PC-9 (cell line): ENCODE results near the gene CNBD2. TPM values are rescaled to one million over a fixed set of nuclear protein-coding genes. Genes with fewer than 3 reads are reported as not detected.

ENCODE experiments used
- BruUV-seq: library from RNA; stranded (reverse); fragments of 400-500 nt; replicated peaks from 2 replicates; lab custom pipeline; 2021; lab: Mats Ljungman, UMichigan
- CTCF ChIA-PET: fragments of 300-600 bp; sonication (Branson Sonifier 250); formaldehyde crosslinking; loops from one replicate; lab custom pipeline; 2022; ENCODE audit warnings: antibody characterized with exemption; lab: Charles Lee
- POLR2A ChIA-PET: fragments of 300-600 bp; sonication (Branson Sonifier 250); formaldehyde crosslinking; loops from one replicate; lab custom pipeline; 2022; ENCODE audit warnings: antibody characterized with exemption; ENCODE audit not compliant: unreplicated experiment; lab: Charles Lee
- DNase-seq, 2 experiments: peaks; one replicate each; pipeline versions ENCODE4 v3.0.0 to v3.0.0-alpha.2; 2015 to 2022; ENCODE audit warnings: mixed read lengths in 1 of 2
- H2AFZ ChIP-seq: fragments of 200-600 bp; sonication (generic); 2 replicates; pipeline ENCODE4 v1.8.1; 2017; ENCODE audit warnings: antibody characterized with exemption
- H3F3A ChIP-seq: fragments of 200-600 bp; sonication (generic); 2 replicates; pipeline ENCODE4 v1.8.1; 2017; ENCODE audit warnings: antibody characterized with exemption, mild to moderate bottlenecking, low read depth; ENCODE audit not compliant: insufficient read depth
- H3K27ac ChIP-seq: fragments of 200-600 bp; sonication (generic); 2 replicates; pipeline ENCODE4 v1.6.1; 2016; ENCODE audit warnings: mixed run types
- H3K27me3 ChIP-seq: fragments of 200-600 bp; sonication (generic); 2 replicates; pipeline ENCODE4 v1.6.1; 2016; ENCODE audit warnings: low read depth, mixed run types; ENCODE audit not compliant: insufficient read depth
- H3K36me3 ChIP-seq: fragments of 200-600 bp; sonication (generic); 2 replicates; pipeline ENCODE4 v1.6.1; 2016; ENCODE audit warnings: low read depth, mixed run types
- H3K4me1 ChIP-seq: fragments of 200-600 bp; sonication (generic); replicated peaks from 2 replicates; pipeline ENCODE4 v1.6.1; 2016; ENCODE audit warnings: mixed run types; ENCODE audit not compliant: insufficient read depth
- H3K4me2 ChIP-seq: fragments of 200-600 bp; sonication (generic); 2 replicates; pipeline ENCODE4 v1.6.1; 2017; ENCODE audit warnings: mixed run types
- H3K4me3 ChIP-seq: fragments of 200-600 bp; sonication (generic); 2 replicates; pipeline ENCODE4 v1.6.1; 2016; ENCODE audit warnings: mixed run types
- H3K79me2 ChIP-seq: fragments of 200-600 bp; sonication (generic); 2 replicates; pipeline ENCODE4 v1.6.1; 2017; ENCODE audit warnings: low read depth, mixed run types
- H3K9me2 ChIP-seq: fragments of 200-600 bp; sonication (generic); 2 replicates; pipeline ENCODE4 v1.8.1; 2017; ENCODE audit warnings: mild to moderate bottlenecking; ENCODE audit not compliant: insufficient read depth
- H3K9me3 ChIP-seq: fragments of 200-600 bp; sonication (generic); 2 replicates; pipeline ENCODE4 v1.8.1; 2016; ENCODE audit warnings: low read depth; ENCODE audit not compliant: insufficient read depth
- H4K20me1 ChIP-seq: fragments of 200-600 bp; sonication (generic); 2 replicates; pipeline ENCODE4 v1.8.1; 2017; ENCODE audit not compliant: insufficient read depth
- CTCF ChIP-seq: fragments of 200-600 bp; sonication (generic); conservative IDR thresholded peaks from 2 replicates; pipeline ENCODE4 v1.6.1; 2017; ENCODE audit warnings: mixed run types, antibody characterized with exemption, mild to moderate bottlenecking, moderate library complexity
- EZH2 ChIP-seq: fragments of 200-600 bp; sonication (generic); IDR thresholded peaks from 2 replicates; pipeline ENCODE4 v1.8.0; 2017; ENCODE audit warnings: antibody characterized with exemption, low read depth
- intact Hi-C: fragments of 100-400 bp; cut with micrococcal nuclease; formaldehyde crosslinking; loops from one replicate; pipeline ENCODE4 v1.10.0; 2022; ENCODE audit not compliant: unreplicated experiment
- total RNA-seq: library from RNA; stranded (reverse); gene quantifications from 2 replicates; pipeline ENCODE4 v1.2.3, GENCODE V29; 2021

The CNBD2 gene
- total RNA-seq, 1 experiment from 2014 or later, result 7.3 TPM

GRCh38 chr20:36060676-36061075, 92.3 kb downstream of the CNBD2 start:
- BruUV-seq, result no TSS peak
- intact Hi-C loops, result no loop called here

GRCh38 chr20:36061754-36062153, 93.4 kb downstream of the CNBD2 start:
- H3K9me3 ChIP-seq, result no peaks in the 10 kb centered on the region
- TF ChIP-seq EZH2 (no peak), CTCF (no peak)
- CTCF ChIA-PET, result interaction anchor here (0.6 kb wide), 1 partner anchor 123 kb away, joined by 3 read pairs; no protein-coding TSS in a partner anchor

More at GRCh38 chr20:36060676-36061075, 92.3 kb downstream of the CNBD2 start:
- no peaks in the 10 kb centered on the region for H3K9me3 ChIP-seq
- H3K36me3 ChIP-seq, result no peaks in the 10 kb centered on the region
- no peaks in the 10 kb centered on the region for H3K27me3 ChIP-seq
- POLR2A ChIA-PET, result no interaction called here
- no peaks in the 10 kb centered on the region for H4K20me1 ChIP-seq
- H3K4me3 ChIP-seq, result no peak overlapping the region
- H3F3A ChIP-seq, result peaks cover 16% of the 10 kb centered on the region; the same call in 1 of the 2 replicates
- H2AFZ ChIP-seq, result no peak overlapping the region
- H3K4me2 ChIP-seq, result no peak overlapping the region
- DNase-seq, result peak in 1 of 2 experiments; percentile 63
- peaks cover 20% of the 10 kb centered on the region for H3K4me1 ChIP-seq
- H3K9me2 ChIP-seq, result no peaks in the 10 kb centered on the region
- TF ChIP-seq CTCF, result no peak
- TF ChIP-seq EZH2, result no peak
- H3K27ac ChIP-seq, result no peak overlapping the region
- CTCF ChIA-PET, result no interaction called here
- no peaks in the 10 kb centered on the region for H3K79me2 ChIP-seq

GRCh38 chr20:36062799-36063198, 94.4 kb downstream of the CNBD2 start:
- Histone ChIP-seq H3K27ac (no peak overlapping the region), H3K79me2 (no peaks in the 10 kb centered on the region), H3K4me3 (no peak overlapping the region), H3F3A (peaks cover 11% of the 10 kb centered on the region; the same call in 1 of the 2 replicates), H3K9me3 (no peaks in the 10 kb centered on the region), H3K4me2 (no peak overlapping the region), H3K9me2 (no peaks in the 10 kb centered on the region), H4K20me1 (no peaks in the 10 kb centered on the region), H2AFZ (no peak overlapping the region), H3K36me3 (no peaks in the 10 kb centered on the region), H3K4me1 (peaks cover 20% of the 10 kb centered on the region), H3K27me3 (no peaks in the 10 kb centered on the region)
- POLR2A ChIA-PET, result no interaction called here
- peak in 1 of 2 experiments; percentile 72 for DNase-seq
- BruUV-seq, result no TSS peak
- CTCF ChIA-PET, result interaction anchor here (1.4 kb wide), 1 partner anchor 70 kb away, joined by 8 read pairs; no protein-coding TSS in a partner anchor
- intact Hi-C loops, result no loop called here
- TF ChIP-seq CTCF (no peak), EZH2 (no peak)

More at GRCh38 chr20:36061754-36062153, 93.4 kb downstream of the CNBD2 start:
- H3K4me3 ChIP-seq, result no peak overlapping the region
- no peak overlapping the region for H2AFZ ChIP-seq
- H3K4me2 ChIP-seq, result no peak overlapping the region
- BruUV-seq, result no TSS peak
- H3K27me3 ChIP-seq, result no peaks in the 10 kb centered on the region
- no peaks in the 10 kb centered on the region for H4K20me1 ChIP-seq
- no peak for DNase-seq
- H3K4me1 ChIP-seq, result peaks cover 20% of the 10 kb centered on the region
- no peaks in the 10 kb centered on the region for H3K9me2 ChIP-seq
- no peaks in the 10 kb centered on the region for H3K36me3 ChIP-seq
- H3F3A ChIP-seq, result peaks cover 11% of the 10 kb centered on the region; the same call in 1 of the 2 replicates
- H3K27ac ChIP-seq, result no peak overlapping the region
- intact Hi-C loops, result no loop called here
- POLR2A ChIA-PET, result no interaction called here
- H3K79me2 ChIP-seq, result no peaks in the 10 kb centered on the region
